GM15510 (cell line): ENCODE measurements around the gene FABP1.

Experiments
- POLR2A ChIP-seq: IDR thresholded peaks from 3 replicates; pipeline ENCODE4 v1.6.1; 2011; ENCODE audit warnings: borderline replicate concordance; ENCODE audit not compliant: insufficient read length; ENCODE audit errors: extremely low read depth

FABP1 gene

GRCh38 chr2:88126772-88127637, 857 bp downstream of the FABP1 start:
- no peak for TF ChIP-seq POLR2A

GRCh38 chr2:88125924-88126771, 1.7 kb downstream of the FABP1 start:
- no peak for TF ChIP-seq POLR2A

- TF ChIP-seq POLR2A: no peak
Measured at GRCh38 chr2:88125344-88125923, 2.4 kb downstream of the FABP1 start.

GRCh38 chr2:88123975-88124917, 3.6 kb downstream of the FABP1 start:
- no peak for TF ChIP-seq POLR2A

- no peak for TF ChIP-seq POLR2A
Measured at GRCh38 chr2:88123164-88123974, 4.5 kb downstream of the FABP1 start.

- TF ChIP-seq POLR2A: no peak
Measured at GRCh38 chr2:88122141-88122884, 5.5 kb downstream of the FABP1 start.

- TF ChIP-seq POLR2A: no peak
Measured at GRCh38 chr2:88121678-88122077, 6.2 kb downstream of the FABP1 start.

- TF ChIP-seq POLR2A: no peak
Measured at GRCh38 chr2:88117973-88118372, 9.9 kb downstream of the FABP1 start.

- TF ChIP-seq POLR2A: no peak
Measured at GRCh38 chr2:88116669-88117432, 11.0 kb downstream of the FABP1 start.

GRCh38 chr2:88115825-88116518, 11.9 kb downstream of the FABP1 start:
- no peak for TF ChIP-seq POLR2A

- no peak for TF ChIP-seq POLR2A
Measured at GRCh38 chr2:88114889-88115288, 13.0 kb downstream of the FABP1 start.
